ENCODE measurements around the gene DLEC1.
A peak's percentile ranks its signal among the peaks of the same experiment; 100 is the strongest.
"Not testable (repeated sequence)": the region's sequence is repeated elsewhere in the genome, so short reads cannot be mapped to it uniquely, and the experiment has no call there.

Gene DLEC1

DNA sequence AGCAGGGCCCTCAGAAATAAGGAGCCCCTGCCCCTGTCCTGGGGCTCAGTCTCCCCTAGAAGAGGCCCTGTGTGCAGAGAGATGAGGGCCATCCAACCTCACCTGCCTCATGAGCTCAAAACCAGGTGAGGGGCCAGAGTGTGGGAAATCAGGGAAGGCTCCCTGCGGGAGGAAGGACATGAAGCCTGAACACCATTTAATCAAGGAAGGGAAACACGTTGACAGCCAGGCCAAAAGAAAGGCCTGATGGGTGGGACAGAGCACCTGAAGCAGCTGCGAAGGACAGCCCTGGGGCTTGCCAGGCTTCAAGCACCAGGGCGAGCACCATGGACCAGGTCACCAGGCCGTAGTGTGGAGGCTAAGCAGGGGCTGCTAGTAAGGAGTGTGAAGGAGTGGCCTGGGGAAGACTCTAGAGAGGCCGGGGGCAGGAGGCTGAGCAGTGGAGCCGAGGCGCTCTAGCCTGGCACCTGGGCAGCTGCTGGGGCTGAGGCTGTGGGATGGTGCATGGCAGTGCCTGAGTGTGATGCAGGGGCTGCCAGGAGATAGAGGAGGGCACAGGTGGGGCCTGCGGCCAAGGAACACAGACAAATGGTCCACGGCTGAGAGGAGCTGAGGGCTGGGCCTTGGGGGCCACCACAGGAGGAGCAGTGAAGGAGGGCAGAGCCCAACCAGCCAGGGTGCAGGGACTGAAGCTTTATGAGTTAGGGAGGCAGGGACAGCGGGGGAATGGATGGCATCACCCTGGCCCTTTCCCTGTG is 81.9 kb downstream of the DLEC1 start:
- DNase-seq (ENCODE audit: low spot score), result no peak

DNA sequence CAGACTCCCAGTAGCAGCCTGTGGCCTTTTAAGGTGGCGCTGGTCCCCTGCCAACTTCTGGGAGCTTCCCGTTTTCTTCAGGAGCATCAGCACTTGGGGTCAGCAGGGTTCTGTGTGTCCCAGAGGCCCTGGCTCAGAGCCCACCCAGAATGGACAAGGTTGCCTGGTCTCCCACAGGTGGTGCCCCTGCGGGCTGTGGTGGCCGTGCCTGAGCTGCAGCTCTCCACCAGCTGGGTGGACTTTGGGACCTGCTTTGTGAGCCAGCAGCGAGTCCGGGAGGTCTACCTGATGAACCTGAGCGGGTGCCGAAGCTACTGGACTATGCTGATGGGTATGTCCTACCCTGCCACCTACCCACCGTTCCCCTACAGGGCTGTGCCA is 82.4 kb downstream of the DLEC1 start:
- no peak for DNase-seq (ENCODE audit: low spot score)

DNA sequence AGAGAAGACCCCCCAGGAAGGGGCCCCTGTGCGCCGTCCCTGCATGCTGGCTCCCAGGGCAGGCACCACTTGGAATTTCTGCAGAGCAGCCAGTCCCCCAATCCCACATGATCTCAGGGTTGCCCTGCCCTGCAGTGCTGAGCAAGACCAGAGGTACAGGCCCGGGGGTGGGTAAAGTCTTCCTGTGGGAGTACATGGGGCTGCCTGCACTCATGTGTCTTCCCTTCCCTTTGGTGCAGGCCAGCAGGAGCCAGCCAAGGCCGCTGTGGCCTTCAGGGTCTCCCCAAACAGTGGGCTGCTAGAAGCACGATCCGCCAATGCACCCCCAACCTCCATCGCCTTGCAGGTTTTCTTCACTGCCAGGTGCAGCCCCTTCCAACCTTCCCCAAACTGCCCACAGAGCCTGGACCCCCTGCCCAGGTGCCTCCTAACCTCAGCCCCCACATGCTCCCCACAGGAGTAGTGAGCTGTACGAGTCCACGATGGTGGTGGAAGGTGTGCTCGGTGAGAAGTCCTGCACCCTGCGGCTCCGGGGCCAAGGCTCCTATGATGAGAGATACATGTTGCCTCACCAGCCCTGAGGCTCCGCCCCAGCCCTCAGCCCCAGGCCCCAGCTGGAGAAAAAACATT is 82.9 kb downstream of the DLEC1 start:
- DNase-seq (ENCODE audit: low spot score), result no peak

DNA sequence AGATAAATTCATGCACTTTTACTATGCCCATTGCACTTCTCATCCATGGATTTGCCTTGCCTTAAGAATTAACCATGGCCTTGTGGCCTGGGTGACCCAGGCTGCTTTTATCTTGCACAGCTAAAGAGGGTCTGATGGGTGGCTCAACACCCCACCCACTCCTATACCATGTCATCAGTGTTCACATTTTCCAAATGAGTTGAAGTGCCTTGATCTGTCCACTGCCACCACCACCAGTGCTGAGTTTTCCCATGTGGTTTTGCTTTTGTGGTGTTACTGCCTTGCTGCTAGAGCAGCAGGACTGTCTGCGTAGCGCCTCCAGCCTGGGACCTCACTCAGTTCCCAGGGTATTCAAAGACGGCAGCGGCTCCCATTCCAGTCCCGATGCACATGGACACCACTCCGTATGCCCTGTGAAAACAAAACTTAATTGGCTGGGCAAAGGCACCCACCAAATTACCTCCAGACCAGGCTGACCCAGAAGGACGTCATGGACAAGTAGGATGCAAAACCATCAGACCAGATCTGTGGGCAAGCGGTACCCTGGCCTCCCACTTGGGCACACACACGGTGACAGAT is 83.8 kb downstream of the DLEC1 start:
- no peak for DNase-seq (ENCODE audit: low spot score)

DNA sequence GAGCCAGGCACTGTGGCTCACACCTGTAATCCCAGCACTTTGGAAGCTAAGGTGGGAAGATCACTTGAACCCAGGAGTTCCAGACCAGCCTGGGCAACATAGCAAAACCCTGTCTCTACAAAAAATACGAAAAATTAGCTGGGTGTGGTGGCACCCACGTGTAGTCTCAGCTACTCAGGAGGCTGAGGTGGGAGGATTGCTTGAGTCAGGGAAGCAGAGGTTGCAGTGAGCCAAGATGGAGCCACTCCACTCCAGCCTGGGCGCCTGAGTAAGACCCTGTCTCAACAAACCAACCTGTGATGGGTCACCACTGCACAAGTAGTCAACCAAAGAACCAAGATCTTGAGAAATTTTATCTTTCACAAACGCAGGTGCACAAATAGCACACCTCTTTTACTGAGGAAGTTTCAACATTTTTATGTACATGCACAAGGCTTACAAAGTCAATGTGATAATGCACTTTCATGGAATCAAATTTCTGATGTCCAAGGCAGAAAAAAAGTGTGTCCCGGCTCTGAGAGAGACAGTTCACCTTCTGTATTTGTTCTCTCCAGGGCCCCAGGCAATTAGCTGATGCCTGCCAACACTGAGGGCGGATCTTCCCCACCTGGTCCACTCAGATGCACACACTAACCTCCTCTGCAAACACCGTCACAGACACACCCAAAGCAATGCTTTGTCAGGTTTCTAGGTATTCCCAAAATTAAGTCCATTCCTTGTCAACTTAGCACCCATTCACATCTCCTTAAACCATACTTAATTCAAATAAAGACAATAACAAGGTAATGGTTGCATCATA is 85.5 kb downstream of the DLEC1 start:
- no peak for DNase-seq (ENCODE audit: low spot score)

DNA sequence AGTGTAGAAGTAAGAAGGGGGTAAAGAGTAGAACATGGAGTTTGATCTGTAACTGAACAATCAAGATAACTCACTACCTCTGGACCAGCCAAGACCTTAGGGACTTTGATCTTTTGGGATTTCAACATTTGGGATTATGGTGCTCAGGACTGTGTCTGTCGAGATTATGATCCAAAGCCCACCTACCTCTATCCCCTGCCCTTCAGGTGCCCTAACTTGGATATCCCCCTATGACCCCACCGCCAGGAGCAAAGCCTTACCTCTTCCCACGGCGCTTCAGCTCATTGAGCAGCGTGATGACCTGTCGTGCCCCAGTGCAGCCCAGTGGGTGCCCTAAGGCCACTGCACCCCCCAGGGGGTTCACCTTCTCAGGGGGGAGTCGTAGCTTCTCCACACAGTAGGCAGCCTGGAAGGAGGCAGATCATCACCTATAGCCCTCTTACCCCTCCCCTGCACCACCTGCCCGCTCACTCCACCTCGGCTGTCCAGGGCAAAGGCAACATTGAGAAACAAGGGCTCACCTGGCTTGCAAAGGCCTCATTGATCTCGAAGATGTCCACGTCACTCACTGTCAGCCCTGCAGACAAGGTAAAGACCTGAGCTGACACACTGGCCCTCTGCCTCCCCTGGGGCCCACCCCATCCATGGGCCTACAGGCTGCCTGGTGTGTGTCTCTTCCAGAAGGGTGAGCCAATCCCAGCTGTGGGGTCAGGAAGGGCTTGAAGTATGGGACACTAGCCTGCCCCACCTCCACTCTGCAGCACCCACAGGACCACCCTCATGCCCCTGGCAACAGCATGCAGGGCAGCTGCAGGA is 86.5 kb downstream of the DLEC1 start:
- DNase-seq (ENCODE audit: low spot score), result no peak

DNA sequence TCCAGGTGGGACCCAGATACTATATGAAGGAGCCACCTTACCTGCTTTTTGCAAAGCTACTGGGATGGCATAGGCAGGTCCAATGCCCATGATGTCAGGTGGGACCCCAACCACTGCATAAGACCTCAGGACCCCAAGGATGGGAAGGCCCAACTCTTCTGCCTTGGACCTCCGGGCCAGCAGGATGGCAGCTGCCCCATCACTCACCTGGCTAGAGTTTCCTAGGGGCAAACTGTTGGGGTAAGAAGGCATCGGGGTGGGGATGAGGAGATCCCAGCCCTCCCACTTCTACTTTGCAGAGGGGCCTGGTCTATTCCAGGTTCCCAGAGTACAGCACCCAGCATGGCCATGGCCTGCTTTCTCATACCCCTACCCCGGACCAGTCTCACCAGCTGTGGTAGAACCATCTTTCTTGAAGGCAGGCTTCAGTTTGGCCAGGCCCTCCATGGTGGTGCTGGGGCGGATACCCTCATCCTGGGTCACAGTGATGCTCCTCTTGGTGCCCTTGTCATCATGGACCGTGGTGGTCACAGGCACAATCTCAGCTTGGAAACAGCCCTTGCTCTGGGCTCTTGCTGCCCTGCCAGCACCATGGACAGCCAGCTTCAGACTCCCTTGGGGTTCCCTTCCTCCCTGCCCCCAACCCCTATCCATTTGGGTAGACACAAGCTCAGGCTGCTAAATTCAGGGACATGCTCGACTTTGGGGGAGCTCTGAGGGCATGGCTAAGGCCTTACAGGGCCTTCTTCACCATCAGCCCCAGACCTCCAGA is 87.3 kb downstream of the DLEC1 start:
- DNase-seq (ENCODE audit: low spot score), result no peak

DNA sequence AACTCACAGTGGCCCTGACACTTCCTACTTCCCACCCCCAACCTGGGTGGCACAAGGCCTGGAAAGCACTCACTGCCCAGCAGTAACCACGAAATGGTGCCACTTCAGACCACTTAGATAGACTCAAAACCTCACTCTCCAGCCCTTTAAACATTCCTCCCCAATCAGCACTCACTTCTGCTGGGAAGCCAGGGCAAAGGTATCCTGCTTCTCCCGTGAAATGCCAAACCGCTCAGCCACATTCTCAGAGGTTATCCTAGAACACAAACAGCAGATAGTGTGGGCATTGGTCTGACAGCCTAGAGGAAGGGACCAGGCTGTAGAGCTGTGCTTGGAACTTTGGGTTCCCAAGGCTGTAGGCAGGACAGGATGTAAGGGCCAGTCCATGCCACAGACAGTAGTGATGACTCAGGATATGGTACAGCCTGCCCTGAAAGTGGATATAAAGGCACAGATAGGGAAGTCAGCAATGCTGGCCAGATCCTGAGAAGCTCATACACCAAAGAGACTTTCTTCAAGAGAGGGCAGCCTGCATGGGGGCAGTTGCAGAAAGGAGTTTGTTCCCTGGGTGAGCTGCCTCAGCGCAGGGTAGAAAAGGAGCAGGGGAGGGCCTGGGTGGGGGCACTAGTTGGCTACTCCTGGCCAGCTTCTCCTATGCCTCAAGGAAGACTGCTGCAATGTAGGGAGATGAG is 88.7 kb downstream of the DLEC1 start:
- no peak for DNase-seq (ENCODE audit: low spot score)

DNA sequence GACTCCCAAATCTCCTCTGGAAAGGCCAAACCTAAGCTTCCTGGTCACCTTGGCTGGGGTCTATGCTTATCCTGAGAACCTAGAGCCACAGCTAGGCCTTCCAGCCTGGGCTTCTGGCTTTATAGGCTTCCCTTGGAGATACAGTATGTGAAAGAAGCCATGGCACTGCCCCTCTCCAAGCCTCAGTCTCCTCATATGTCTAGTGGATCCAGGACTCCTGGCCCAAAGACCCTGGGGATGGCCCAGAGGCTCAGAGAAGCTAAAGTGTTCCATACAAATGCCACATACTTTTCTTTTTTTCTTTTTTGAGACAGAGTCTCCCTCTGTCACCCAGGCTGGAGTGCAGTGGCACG is 89.3 kb downstream of the DLEC1 start:
- no peak for DNase-seq (ENCODE audit: low spot score)

DNA sequence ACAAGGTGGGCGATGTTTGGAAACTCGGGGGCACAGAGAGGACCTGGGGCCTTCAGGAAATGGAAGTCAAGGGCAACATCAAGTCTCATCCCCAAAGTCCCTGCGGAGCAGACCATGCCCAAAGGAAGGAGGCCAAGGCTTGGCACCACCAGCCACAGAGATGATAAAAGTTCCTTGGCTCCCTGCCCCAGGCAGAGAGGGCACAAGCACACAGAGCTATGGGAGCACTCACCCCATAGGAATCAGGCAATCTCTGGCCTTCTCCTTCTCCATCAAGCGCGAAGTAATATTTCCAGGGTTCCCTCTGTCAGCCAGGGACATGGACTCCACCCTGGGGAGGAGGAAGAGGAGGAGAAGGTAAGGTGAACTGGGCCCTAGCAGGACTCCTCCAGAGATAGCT is 90.0 kb downstream of the DLEC1 start:
- DNase-seq (ENCODE audit: low spot score), result no peak

DNA sequence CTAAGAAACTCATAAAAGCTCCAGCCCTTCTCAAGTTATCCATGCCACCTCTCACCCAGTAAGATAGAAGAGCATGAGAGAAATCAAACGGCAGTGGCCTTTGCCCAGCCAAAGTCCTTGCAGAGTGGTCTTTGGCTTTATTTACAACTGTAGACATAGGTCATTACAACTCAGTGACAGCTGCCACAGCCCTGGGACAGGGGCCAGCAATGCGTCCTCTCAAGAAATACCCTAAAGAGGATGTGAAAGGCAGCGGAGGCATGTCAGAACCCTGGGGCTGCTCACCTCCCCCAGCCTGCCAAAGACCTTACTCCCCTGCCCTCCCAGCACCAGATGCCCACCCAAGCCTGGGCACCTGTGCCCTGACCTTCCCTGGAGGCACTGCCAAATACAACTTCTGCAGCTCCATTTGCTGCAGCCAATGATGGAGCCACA is 91.6 kb downstream of the DLEC1 start:
- no peak for DNase-seq (ENCODE audit: low spot score)

DNA sequence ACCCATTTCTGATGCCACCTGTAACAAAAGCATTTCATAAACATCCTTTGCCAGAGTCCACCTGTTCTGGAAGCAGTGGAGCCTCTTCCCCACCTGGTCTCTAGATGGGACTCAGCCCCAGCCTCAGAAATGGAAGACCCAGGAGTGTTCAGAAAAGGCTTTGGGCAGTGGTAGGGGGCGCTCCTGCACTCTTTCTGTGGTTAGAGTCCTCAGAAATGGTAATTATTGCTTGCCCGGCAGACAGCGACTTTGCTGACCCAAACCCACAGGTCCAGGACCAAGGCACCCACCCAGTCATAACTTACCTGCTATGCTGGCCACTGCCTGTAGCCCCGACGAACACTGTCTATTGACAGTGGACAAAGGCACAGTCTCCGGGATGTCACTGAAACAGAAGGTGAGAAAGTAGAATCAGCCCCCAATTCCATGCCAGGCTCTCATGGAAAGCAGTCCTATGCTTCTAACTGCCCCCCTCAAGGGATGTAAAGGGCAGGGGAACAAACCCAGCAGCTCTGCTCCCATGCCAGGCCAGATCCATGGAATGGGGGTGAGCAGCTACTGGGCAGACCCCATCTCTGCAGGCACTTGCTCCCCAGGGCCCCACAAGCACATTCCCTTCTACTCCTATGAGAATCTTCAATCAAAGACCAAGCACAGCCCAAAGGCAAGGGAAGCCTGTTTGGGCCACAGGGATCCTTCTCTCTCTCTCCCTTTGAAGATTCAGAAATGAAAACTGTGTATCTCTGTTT is 92.8 kb downstream of the DLEC1 start:
- DNase-seq (ENCODE audit: low spot score), result no peak

DNA sequence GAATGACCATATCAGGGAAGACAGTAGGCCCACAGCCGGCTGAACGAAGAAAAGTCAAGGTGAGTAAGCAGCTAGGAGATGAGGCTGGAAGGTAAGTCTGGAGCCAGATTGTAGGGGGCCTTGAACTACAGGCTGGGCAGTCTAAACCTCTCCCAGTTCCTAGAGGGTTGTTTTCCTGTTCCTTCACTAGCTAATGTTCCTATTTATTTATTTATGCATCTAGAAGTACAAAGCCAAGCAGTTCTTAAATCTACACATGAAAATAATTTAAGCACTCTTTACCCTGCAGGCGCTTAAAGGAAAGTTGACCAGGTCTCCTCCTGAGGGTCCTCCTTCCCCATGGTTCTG is 94.2 kb downstream of the DLEC1 start:
- no peak for DNase-seq (ENCODE audit: low spot score)

DNA sequence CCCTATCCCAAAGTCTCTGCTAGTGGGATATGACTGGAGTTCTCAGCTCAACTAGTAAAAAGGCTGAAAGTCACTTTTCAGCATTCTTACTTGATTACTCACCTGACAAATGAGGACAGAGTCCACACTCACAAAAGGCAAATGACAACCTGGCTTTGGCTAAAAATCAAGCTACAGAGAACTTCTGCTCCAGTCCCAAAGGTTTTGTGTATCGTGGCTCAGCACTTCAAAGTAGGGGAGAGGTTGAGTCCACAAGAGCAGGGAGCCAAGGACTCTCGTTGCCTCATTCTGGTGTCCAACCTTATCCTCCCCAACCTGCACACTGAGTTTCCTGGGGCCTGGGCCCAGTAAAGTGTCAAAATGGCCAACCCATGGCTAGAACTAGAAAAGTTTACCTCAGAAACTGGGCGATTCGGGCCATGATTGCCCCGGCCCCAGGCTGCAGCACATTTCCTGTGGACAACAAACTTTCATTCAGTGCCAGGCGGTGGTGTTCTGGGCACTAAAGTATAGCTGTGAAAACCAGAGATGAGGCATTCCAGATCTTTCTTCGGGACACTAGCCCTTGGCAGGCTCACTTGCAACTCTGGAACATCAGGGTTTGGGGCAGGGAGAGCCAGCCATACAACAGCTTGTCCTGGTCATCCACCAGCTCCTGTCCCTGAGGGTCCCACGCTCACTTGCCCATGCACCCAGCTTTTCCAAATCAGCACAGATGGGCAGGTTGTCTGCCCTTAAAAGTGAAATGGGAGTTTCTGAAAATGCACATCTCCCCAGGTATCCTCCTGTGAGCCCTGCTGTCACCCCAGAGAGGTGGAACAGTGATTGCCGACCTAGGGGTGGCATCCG is 94.8 kb downstream of the DLEC1 start:
- DNase-seq (ENCODE audit: low spot score), result no peak

DNA sequence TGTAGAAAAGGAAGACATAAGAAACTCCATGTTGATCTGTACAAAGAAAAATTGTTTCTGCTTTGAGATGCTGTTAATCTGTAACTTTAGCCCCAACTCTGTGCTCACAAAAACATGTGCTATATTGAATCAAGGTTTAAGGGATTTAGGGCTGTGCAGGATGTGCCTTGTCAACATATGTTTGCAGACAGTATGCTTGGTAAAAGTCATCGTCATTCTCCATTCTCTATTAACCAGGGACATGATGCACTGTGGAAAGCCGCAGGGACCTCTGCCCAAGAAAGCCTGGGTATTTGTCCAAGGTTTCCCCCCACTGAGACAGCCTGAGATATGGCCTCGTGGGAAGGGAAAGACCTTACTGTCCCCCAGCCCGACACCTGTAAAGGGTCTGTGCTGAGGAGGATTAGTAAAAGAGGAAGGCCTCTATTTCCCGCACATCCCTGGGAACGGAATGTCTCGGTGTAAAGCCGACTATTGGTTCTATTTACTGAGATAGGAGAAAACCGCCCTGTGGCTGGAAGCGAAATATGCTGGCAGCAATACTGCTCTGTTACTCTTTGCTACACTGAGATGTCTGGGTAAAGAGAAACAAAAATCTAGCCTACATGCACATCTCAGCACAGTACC is 95.6 kb downstream of the DLEC1 start:
- not testable (repeated sequence) for DNase-seq (ENCODE audit: low spot score)

DNA sequence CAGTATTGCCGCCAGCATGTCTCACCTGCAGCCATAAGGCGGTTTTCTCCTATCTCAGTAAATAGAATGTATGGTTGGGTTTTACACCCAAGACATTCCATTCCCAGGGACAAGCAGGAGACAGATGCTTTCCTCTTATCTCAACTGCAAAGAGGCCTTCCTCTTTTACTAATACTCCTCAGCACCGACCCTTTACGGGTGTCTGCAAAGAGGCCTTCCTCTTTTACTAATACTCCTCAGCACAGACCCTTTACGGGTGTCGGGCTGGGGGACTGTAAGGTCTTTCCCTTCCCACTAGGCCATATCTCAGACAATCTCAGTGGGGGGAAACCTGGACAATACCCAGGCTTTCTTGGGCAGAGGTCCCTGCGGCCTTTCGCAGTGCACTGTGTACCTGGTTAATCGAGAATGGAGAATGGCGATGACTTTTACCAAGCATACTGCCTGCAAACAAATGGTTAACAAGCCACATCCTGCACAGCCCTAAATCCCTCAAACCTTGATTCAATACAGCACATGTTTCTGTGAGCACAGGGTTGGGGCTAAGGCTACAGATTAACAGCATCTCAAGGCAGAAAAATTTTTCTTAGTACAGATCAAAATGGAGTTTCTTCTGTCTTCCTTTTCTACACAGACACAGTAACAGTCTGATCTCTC is 96.7 kb downstream of the DLEC1 start:
- peak; percentile 42 for DNase-seq (ENCODE audit: low spot score)

DNA sequence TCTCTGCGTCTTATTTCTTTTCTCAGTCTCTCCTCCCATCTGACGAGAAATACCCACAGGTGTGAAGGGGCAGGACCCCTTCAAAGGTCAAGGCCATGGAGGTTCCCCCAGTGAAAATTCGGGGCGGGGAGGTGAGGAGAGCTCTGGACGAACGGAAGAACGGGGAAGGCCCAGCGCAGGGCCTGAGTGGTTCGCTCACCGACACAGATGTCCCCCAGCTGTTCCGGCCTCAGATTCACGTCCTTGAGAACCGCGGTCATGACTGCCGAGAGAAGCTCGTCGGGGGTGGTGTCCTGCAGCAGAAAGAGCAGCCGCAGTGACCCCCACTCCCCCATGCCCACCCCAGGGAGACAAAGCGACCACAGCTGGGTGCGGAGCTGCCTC is 97.4 kb downstream of the DLEC1 start:
- DNase-seq (ENCODE audit: low spot score), result no peak
